Measurements from ENCODE around the gene CUEDC2. TPM values are rescaled to one million over a fixed set of nuclear protein-coding genes. Genes with fewer than 3 reads are reported as not detected.

CUEDC2 gene
- total and polyA plus RNA-seq, 8 donors = 47.0 to 81.0 (median 71.7) TPM

- Histone ChIP-seq H3K9me3 (no peaks in the 10 kb centered on the region), H3K27me3 (peaks cover 0 to 28% of the 10 kb centered on the region in 2 donors), H3K36me3 (peaks cover 0 to 21% of the 10 kb centered on the region in 2 donors), H3K27ac (peak overlapping the region; percentile 90 to 91), H3K4me1 (peaks cover 17 to 39% of the 10 kb centered on the region in 2 donors), H3K4me3 (peak overlapping the region; percentile 72 to 98)
- DNase-seq = peak in 2 of 4 donors; percentile 73 to 88
- TF ChIP-seq CTCF (IDR thresholded peaks at IDR 0.05) = no peak
- intact Hi-C loops (cut with DNase I) = no loop called here
- ATAC-seq = peak; percentile 62
These were observed 10.4 kb downstream of the CUEDC2 start for GRCh38 chr10:102421757-102422512.

- Histone ChIP-seq H3K27me3 (peaks cover 0 to 34% of the 10 kb centered on the region in 2 donors), H3K9me3 (no peaks in the 10 kb centered on the region), H3K36me3 (peaks cover 0 to 21% of the 10 kb centered on the region in 2 donors), H3K4me1 (peaks cover 17 to 39% of the 10 kb centered on the region in 2 donors), H3K4me3 (peak overlapping the region; percentile 72 to 98), H3K27ac (peak overlapping the region; percentile 90 to 91)
- intact Hi-C loops (cut with DNase I) = no loop called here
- DNase-seq = no peak
- no peak for TF ChIP-seq CTCF (IDR thresholded peaks at IDR 0.05)
- peak; percentile 75 for ATAC-seq
These were observed 10.9 kb downstream of the CUEDC2 start for GRCh38 chr10:102421507-102421756.

- TF ChIP-seq CTCF (IDR thresholded peaks at IDR 0.05) = peak in 1 of 2 donors; percentile 14
- peaks cover 0 to 21% of the 10 kb centered on the region in 2 donors for H3K36me3 ChIP-seq
- H3K4me1 ChIP-seq = peaks cover 17 to 39% of the 10 kb centered on the region in 2 donors
- H3K9me3 ChIP-seq = no peaks in the 10 kb centered on the region
- H3K27ac ChIP-seq = peak within 1 kb of the TSS; percentile 90 to 91
- peak; percentile 96 to 98 (median 97) for DNase-seq
- peak; percentile 80 for ATAC-seq
- intact Hi-C loops (cut with DNase I) = no loop called here
- peaks cover 0 to 39% of the 10 kb centered on the region in 2 donors for H3K27me3 ChIP-seq
- H3K4me3 ChIP-seq = peak within 1 kb of the TSS; percentile 72 to 98
These were observed 11.5 kb downstream of the CUEDC2 start, which contains the start of gene FBXL15 for GRCh38 chr10:102420714-102421506. FBXL15 (plus strand) TSS chr10:102420836; CDS start chr10:102421130, 294 bp downstream.

- peaks cover 0 to 21% of the 10 kb centered on the region in 2 donors for H3K36me3 ChIP-seq
- peak overlapping the region; percentile 72 to 98 for H3K4me3 ChIP-seq
- ATAC-seq = no peak
- intact Hi-C loops (cut with DNase I) = no loop called here
- peaks cover 0 to 45% of the 10 kb centered on the region in 2 donors for H3K27me3 ChIP-seq
- peaks cover 17 to 39% of the 10 kb centered on the region in 2 donors for H3K4me1 ChIP-seq
- DNase-seq = peak in 1 of 4 donors; percentile 65
- peak overlapping the region; percentile 90 to 91 for H3K27ac ChIP-seq
- TF ChIP-seq CTCF (IDR thresholded peaks at IDR 0.05) = no peak
- no peaks in the 10 kb centered on the region for H3K9me3 ChIP-seq
These were observed 12.1 kb downstream of the CUEDC2 start for GRCh38 chr10:102420181-102420713.
